ENCODE data around the gene CALM3. TPM values are rescaled to one million over a fixed set of nuclear protein-coding genes. Genes with fewer than 3 reads are reported as not detected.

The CALM3 gene
- polyA plus RNA-seq, 5 donors: 341 to 478 (median 376) TPM

GRCh38 chr19:46596008-46596407 lies 5.1 kb upstream of the CALM3 start:
- DNase-seq: no peak

GRCh38 chr19:46598372-46598917 lies 2.7 kb upstream of the CALM3 start:
- DNase-seq: no peak

GRCh38 chr19:46599716-46600373 lies 1.3 kb upstream of the CALM3 start:
- no peak for DNase-seq

- peak; percentile 100 for DNase-seq
Measured at GRCh38 chr19:46600384-46601317, 479 bp upstream of the CALM3 start.

GRCh38 chr19:46602392-46603194 lies 1.5 kb downstream of the CALM3 start:
- no peak for DNase-seq

GRCh38 chr19:46603195-46603637 lies 2.1 kb downstream of the CALM3 start:
- DNase-seq: no peak

- DNase-seq: no peak
Measured at GRCh38 chr19:46603752-46604231, 2.7 kb downstream of the CALM3 start.

GRCh38 chr19:46604781-46605355 lies 3.7 kb downstream of the CALM3 start:
- DNase-seq: no peak

- DNase-seq: no peak
Measured at GRCh38 chr19:46605356-46605821, 4.3 kb downstream of the CALM3 start.

- no peak for DNase-seq
Measured at GRCh38 chr19:46606019-46606418, 4.9 kb downstream of the CALM3 start.

- no peak for DNase-seq
Measured at GRCh38 chr19:46606681-46607447, 5.7 kb downstream of the CALM3 start.

GRCh38 chr19:46607448-46607841 lies 6.3 kb downstream of the CALM3 start:
- no peak for DNase-seq

GRCh38 chr19:46608178-46608577 lies 7.0 kb downstream of the CALM3 start:
- DNase-seq: no peak

- no peak for DNase-seq
Measured at GRCh38 chr19:46608581-46609345, 7.6 kb downstream of the CALM3 start.

- no peak for DNase-seq
Measured at GRCh38 chr19:46609511-46610412, 8.6 kb downstream of the CALM3 start.

- no peak for DNase-seq
Measured at GRCh38 chr19:46610413-46610775, 9.3 kb downstream of the CALM3 start.

- DNase-seq: no peak
Measured at GRCh38 chr19:46610851-46611770, 10.0 kb downstream of the CALM3 start.
